K562 (cell line): ENCODE data around the gene DOCK7. TPM values are rescaled to one million over a fixed set of nuclear protein-coding genes. Genes with fewer than 3 reads are reported as not detected.

Experiments
- DLX4 ChIP-seq: fragments of 250-450 bp; sonication (Bioruptor Pico); IDR thresholded peaks from 2 replicates; pipeline ENCODE4 v1.6.1; 2021; ENCODE audit warnings: mild to moderate bottlenecking
- ELK1 ChIP-seq: sonication (generic); formaldehyde crosslinking; IDR thresholded peaks from 2 replicates; pipeline ENCODE4 v1.8.1; 2022; ENCODE audit warnings: missing genetic modification reagents
- HDAC8 ChIP-seq: fragments of 450-650 bp; IDR thresholded peaks from 2 replicates; pipeline ENCODE4 v1.6.1; 2016; ENCODE audit warnings: mild to moderate bottlenecking, missing genetic modification characterization, moderate library complexity, missing compliant biosample characterization
- MYBL2 ChIP-seq, 2 experiments: fragments of 450-650 bp in 1 of 2; sonication (generic) in 1 of 2; formaldehyde crosslinking in 1 of 2; IDR thresholded peaks; 2 replicates each; pipeline versions ENCODE4 v1.6.1 to v1.8.1; 2017 to 2022; ENCODE audit warnings: borderline replicate concordance in 1 of 2, inconsistent platforms in 1 of 2, low read depth in 1 of 2, mild to moderate bottlenecking in 1 of 2, missing genetic modification reagents in 1 of 2, moderate library complexity in 1 of 2
- NRF1 ChIP-seq, 2 experiments: fragments of 450-650 bp; IDR thresholded peaks in 1 of 2; conservative IDR thresholded peaks in 1 of 2; 2 replicates each; pipeline ENCODE4 v1.6.1; 2014; ENCODE audit warnings: mild to moderate bottlenecking in 2 of 2
- RERE ChIP-seq: sonication (generic); formaldehyde crosslinking; IDR thresholded peaks from 2 replicates; pipeline ENCODE4 v1.8.0; 2023; ENCODE audit warnings: missing genetic modification reagents, mild to moderate bottlenecking, borderline replicate concordance
- TAF7 ChIP-seq: fragments of 450-650 bp; IDR thresholded peaks from 2 replicates; pipeline ENCODE4 v1.6.1; 2016; ENCODE audit warnings: missing genetic modification characterization, missing compliant biosample characterization
- ZNF133 ChIP-seq: fragments of 250-450 bp; sonication (Bioruptor Pico); IDR thresholded peaks from 2 replicates; pipeline ENCODE4 v1.4.0; 2020; ENCODE audit warnings: mild to moderate bottlenecking
- ZNF740 ChIP-seq, 3 experiments: fragments of 200-800 bp in 1 of 3; sonication (Bioruptor generic) in 1 of 3; sonication (generic) in 1 of 3; formaldehyde crosslinking in 1 of 3; IDR thresholded peaks; 2 replicates each; pipeline versions ENCODE4 v1.6.1 to v1.8.0; 2016 to 2022; ENCODE audit warnings: mild to moderate bottlenecking in 2 of 3, missing compliant biosample characterization in 2 of 3, missing genetic modification characterization in 2 of 3, missing genetic modification reagents in 1 of 3
- polyA plus RNA-seq, 8 experiments: library from polyadenylated mRNA; depleted of rRNA in 4 of 8; stranded (reverse) in 5 of 8; unstranded in 3 of 8; fragments of >200 nt; fragmentation: Nextera tagmentation in 2 of 8; fragmentation: Illumina TruSeq in 1 of 8; extraction: Ambion mirVana in 2 of 8; extraction: Trizol in 1 of 8; gene quantifications; 2 replicates each; pipeline versions ENCODE4 v1.2.1 to v1.2.3, GENCODE V29; 2011 to 2014; ENCODE audit warnings: inconsistent platforms in 1 of 8, missing spikeins in 1 of 8
- total RNA-seq, 7 experiments: library from RNA; depleted of rRNA in 6 of 7; stranded (reverse); fragments of >200 nt in 6 of 7; fragmentation: Illumina TruSeq in 2 of 7; extraction: Trizol in 2 of 7; gene quantifications; 2 replicates each; pipeline versions ENCODE4 v1.2.1 to v1.2.3, GENCODE V29; 2011 to 2021; ENCODE audit warnings: low replicate concordance in 1 of 7

DOCK7 gene
- total and polyA plus RNA-seq, 9 of the 15 experiments (the other 6 are each of a cell fraction or from before 2014, with no cell fraction given) = 4.9 to 35.1 (median 12.6) TPM

- no peak for TF ChIP-seq RERE
- TF ChIP-seq ZNF133 = no peak
- no peak for TF ChIP-seq TAF7 (tag)
- no peak for TF ChIP-seq NRF1 (conservative IDR thresholded peaks at IDR 0.05 in 1 of 2, IDR thresholded peaks at IDR 0.05 in 1 of 2)
- TF ChIP-seq ZNF740 (CRISPR knock-in tag; IDR thresholded peaks at IDR 0.05) = no peak
- TF ChIP-seq ZNF740 (tag; IDR thresholded peaks at IDR 0.05) = no peak
- TF ChIP-seq HDAC8 (tag) = no peak
- no peak for TF ChIP-seq MYBL2 (IDR thresholded peaks at IDR 0.05; ENCODE audit: low read depth)
- TF ChIP-seq MYBL2 (CRISPR knock-in tag; IDR thresholded peaks at IDR 0.05; ENCODE audit: borderline replicate concordance) = no peak
- no peak for TF ChIP-seq ELK1 (CRISPR knock-in tag)
- TF ChIP-seq DLX4 (CRISPR knock-in tag) = no peak
Measured at GRCh38 chr1:62652387-62652786, 35.8 kb downstream of the DOCK7 start (continued).
